Smooth muscle cell (in vitro differentiated cells): ENCODE results near the gene DGKB. TPM values are rescaled to one million over a fixed set of nuclear protein-coding genes. Genes with fewer than 3 reads are reported as not detected.

Source experiments
- DNase-seq: peaks from one replicate; lab custom pipeline; 2025; ENCODE audit not compliant: unreplicated experiment; lab: John Stamatoyannopoulos, UW
- H2AFZ ChIP-seq: fragments of 200-600 bp; sonication (generic); 2 replicates; pipeline ENCODE4 v1.6.0; 2016; ENCODE audit warnings: antibody characterized with exemption, low read depth, mild to moderate bottlenecking
- H3F3A ChIP-seq: fragments of 200-600 bp; sonication (generic); 2 replicates; pipeline ENCODE4 v1.6.0; 2017; ENCODE audit warnings: antibody characterized with exemption, low read depth
- H3K27ac ChIP-seq: fragments of 200-600 bp; sonication (generic); 2 replicates; pipeline ENCODE4 v1.5.1; 2016; ENCODE audit warnings: low read depth, mild to moderate bottlenecking
- H3K27me3 ChIP-seq: fragments of 200-600 bp; sonication (generic); 2 replicates; pipeline ENCODE4 v1.6.1; 2016; ENCODE audit warnings: low read depth, mild to moderate bottlenecking
- H3K36me3 ChIP-seq: fragments of 200-600 bp; sonication (generic); 2 replicates; pipeline ENCODE4 v1.5.1; 2016; ENCODE audit warnings: low read depth
- H3K4me1 ChIP-seq: fragments of 200-600 bp; sonication (generic); 2 replicates; pipeline ENCODE4 v1.5.1; 2016; ENCODE audit warnings: low read depth
- H3K4me2 ChIP-seq: fragments of 200-600 bp; sonication (generic); 2 replicates; pipeline ENCODE4 v1.6.0; 2016; ENCODE audit warnings: mild to moderate bottlenecking
- H3K4me3 ChIP-seq: fragments of 200-600 bp; sonication (generic); 2 replicates; pipeline ENCODE4 v1.5.1; 2016; ENCODE audit warnings: mild to moderate bottlenecking
- H3K79me2 ChIP-seq: fragments of 200-600 bp; sonication (generic); 2 replicates; pipeline ENCODE4 v1.6.0; 2016; ENCODE audit warnings: low read depth, mild to moderate bottlenecking
- H3K9ac ChIP-seq: fragments of 200-600 bp; sonication (generic); 2 replicates; pipeline ENCODE4 v1.6.0; 2016; ENCODE audit warnings: low read depth
- H3K9me3 ChIP-seq: fragments of 200-600 bp; sonication (generic); replicated peaks from 2 replicates; pipeline ENCODE4 v1.5.1; 2016; ENCODE audit warnings: low read depth
- H4K20me1 ChIP-seq: fragments of 200-600 bp; sonication (generic); 2 replicates; pipeline ENCODE4 v1.6.0; 2016; ENCODE audit warnings: low read depth
- WGBS: methylation state at CpG from one replicate; pipeline ENCODE4 v1.1.7; 2016; ENCODE audit warnings: low lambda C conversion rate; 5-methylcytosine and 5-hydroxymethylcytosine counted together
- polyA plus RNA-seq: library from polyadenylated mRNA; unstranded; fragments of >200 nt; fragmentation: Nextera tagmentation; extraction: Ambion mirVana; gene quantifications from 2 replicates; pipeline ENCODE4 v1.2.1, GENCODE V29; 2016
- total RNA-seq: library from RNA; depleted of rRNA; stranded (reverse); fragments of >200 nt; gene quantifications from 2 replicates; pipeline ENCODE4 v1.2.3, GENCODE V29; 2014
- TF ChIP-seq, protein P1 (sequence below): fragments of 200-600 bp; sonication (generic); IDR thresholded peaks from 2 replicates; pipeline ENCODE4 v1.5.1; 2017; ENCODE audit warnings: borderline replicate concordance, mild to moderate bottlenecking, antibody characterized with exemption; ENCODE audit not compliant: insufficient read depth, poor library complexity, severe bottlenecking

The DGKB gene
- total and polyA plus RNA-seq, 2 experiments from 2014 or later = not detected

DNA sequence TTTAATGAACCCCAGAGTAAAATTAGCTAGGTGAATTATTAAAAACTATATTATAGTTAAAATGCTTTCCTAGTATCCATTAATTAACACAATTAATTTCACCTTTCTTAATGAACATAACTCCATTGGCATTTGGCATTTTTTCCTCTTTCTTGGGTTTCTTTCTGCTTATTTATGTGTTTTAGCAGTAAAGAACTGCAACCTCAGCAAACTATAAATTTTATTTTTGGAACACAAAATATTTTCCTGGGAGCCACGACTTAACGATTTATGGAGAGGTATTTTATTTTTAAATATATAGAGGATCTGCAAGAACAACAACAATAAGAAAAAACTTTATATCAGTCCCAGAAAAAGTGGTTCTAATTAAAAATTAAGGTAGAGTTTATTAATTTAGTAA, 465.7 kb downstream of the DGKB start:
- H3K9ac ChIP-seq = no peak overlapping the region
- no peak for DNase-seq
- H2AFZ ChIP-seq = no peak overlapping the region
- peaks cover 29% of the 10 kb centered on the region for H3K4me1 ChIP-seq
- H3K27me3 ChIP-seq = no peaks in the 10 kb centered on the region
- H3K79me2 ChIP-seq = no peaks in the 10 kb centered on the region
- H3F3A ChIP-seq = no peaks in the 10 kb centered on the region
- H3K27ac ChIP-seq = no peak overlapping the region
- H4K20me1 ChIP-seq = no peaks in the 10 kb centered on the region
- 85% methylated on average over 2 of the region's 2 CpGs for WGBS
- no peaks in the 10 kb centered on the region for H3K9me3 ChIP-seq
- TF ChIP-seq, protein P1, sequence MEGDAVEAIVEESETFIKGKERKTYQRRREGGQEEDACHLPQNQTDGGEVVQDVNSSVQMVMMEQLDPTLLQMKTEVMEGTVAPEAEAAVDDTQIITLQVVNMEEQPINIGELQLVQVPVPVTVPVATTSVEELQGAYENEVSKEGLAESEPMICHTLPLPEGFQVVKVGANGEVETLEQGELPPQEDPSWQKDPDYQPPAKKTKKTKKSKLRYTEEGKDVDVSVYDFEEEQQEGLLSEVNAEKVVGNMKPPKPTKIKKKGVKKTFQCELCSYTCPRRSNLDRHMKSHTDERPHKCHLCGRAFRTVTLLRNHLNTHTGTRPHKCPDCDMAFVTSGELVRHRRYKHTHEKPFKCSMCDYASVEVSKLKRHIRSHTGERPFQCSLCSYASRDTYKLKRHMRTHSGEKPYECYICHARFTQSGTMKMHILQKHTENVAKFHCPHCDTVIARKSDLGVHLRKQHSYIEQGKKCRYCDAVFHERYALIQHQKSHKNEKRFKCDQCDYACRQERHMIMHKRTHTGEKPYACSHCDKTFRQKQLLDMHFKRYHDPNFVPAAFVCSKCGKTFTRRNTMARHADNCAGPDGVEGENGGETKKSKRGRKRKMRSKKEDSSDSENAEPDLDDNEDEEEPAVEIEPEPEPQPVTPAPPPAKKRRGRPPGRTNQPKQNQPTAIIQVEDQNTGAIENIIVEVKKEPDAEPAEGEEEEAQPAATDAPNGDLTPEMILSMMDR = no peak
- no peak overlapping the region for H3K4me3 ChIP-seq
- H3K4me2 ChIP-seq = no peak overlapping the region
- no peaks in the 10 kb centered on the region for H3K36me3 ChIP-seq

DNA sequence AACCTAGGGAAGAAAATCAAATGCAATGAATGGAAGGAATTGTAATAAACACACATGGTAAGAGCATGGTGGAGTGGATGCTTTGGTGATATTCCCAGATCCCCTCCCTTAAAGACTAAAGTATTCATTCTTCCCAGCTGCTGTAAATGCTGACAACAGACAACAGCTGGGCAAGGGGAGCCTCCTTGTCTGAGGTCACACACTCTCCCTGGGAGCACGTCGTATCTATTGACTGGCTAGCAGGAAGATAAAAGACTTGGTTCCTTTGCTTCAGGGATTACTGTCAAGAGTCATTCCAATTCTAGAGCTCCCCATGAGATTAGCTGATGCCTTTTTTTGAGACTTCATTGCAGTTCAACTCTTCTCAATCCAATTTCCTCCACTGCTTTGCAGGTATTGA, 469.6 kb downstream of the DGKB start:
- Histone ChIP-seq H3K27me3 (no peaks in the 10 kb centered on the region), H4K20me1 (no peaks in the 10 kb centered on the region), H3F3A (no peaks in the 10 kb centered on the region), H3K9me3 (no peaks in the 10 kb centered on the region), H3K9ac (no peak overlapping the region), H3K27ac (no peak overlapping the region), H3K4me3 (no peak overlapping the region), H3K4me2 (no peak overlapping the region), H2AFZ (no peak overlapping the region), H3K36me3 (no peaks in the 10 kb centered on the region), H3K79me2 (no peaks in the 10 kb centered on the region), H3K4me1 (peaks cover 36% of the 10 kb centered on the region)
- 31% methylated on average over 2 of the region's 2 CpGs for WGBS
- TF ChIP-seq, protein P1 = no peak
- DNase-seq = no peak

DNA sequence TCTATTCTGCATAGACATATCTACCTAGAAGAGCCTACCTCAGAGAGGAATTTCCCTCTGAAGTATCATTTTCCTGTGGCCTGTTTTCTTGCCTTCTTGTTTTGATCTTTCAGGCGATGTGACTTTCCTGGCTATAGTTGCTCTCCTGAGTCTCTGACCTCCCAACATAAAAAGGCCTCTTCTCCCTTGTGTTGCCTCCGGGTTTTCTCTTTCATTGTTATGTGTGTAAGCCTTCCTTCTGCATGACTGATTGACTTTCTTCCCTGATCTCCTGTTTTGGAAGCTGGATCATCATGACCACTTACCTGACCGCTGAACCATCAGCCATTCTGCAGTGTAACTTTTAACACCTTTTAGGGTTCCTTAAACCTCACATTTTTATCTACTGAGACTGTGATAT, 471.6 kb downstream of the DGKB start:
- Histone ChIP-seq H3K4me2 (no peak overlapping the region), H3K9ac (no peak overlapping the region), H3K9me3 (no peaks in the 10 kb centered on the region), H3K36me3 (no peaks in the 10 kb centered on the region), H3K27ac (no peak overlapping the region), H3F3A (no peaks in the 10 kb centered on the region), H3K79me2 (no peaks in the 10 kb centered on the region), H2AFZ (no peak overlapping the region), H3K4me3 (no peak overlapping the region), H3K27me3 (no peaks in the 10 kb centered on the region), H3K4me1 (peaks cover 31% of the 10 kb centered on the region), H4K20me1 (no peaks in the 10 kb centered on the region)
- TF ChIP-seq, protein P1 = no peak
- 86% methylated on average over 3 of the region's 3 CpGs for WGBS
- no peak for DNase-seq

DNA sequence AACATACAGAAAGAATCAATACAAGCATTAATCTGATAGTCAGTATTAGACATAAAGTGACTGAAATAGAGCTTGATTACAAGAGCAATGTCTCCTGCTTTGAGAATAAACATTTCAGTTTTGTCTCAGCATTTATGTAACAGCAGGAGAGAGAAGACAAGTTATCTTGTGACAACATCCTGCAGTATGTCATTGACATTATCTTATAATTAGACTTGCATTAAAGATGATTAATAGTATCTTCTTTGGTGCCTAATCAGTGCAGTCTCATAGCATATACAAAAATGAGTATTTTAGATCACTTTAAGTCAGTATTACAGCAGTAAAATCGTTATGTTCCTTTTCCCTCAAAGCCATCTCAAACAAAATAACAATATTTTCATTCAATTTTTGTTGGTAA, 477.0 kb downstream of the DGKB start:
- no peaks in the 10 kb centered on the region for H3K9me3 ChIP-seq
- H3K27ac ChIP-seq = no peak overlapping the region
- TF ChIP-seq, protein P1 = no peak
- no peak overlapping the region for H3K4me3 ChIP-seq
- no peak overlapping the region for H2AFZ ChIP-seq
- no peaks in the 10 kb centered on the region for H4K20me1 ChIP-seq
- WGBS = 61% methylated on average over 1 of the region's 1 CpG
- DNase-seq = no peak
- no peaks in the 10 kb centered on the region for H3F3A ChIP-seq
- H3K4me2 ChIP-seq = no peak overlapping the region
- no peaks in the 10 kb centered on the region for H3K36me3 ChIP-seq
- H3K4me1 ChIP-seq = peaks cover 3% of the 10 kb centered on the region
- H3K27me3 ChIP-seq = no peaks in the 10 kb centered on the region
- H3K79me2 ChIP-seq = no peaks in the 10 kb centered on the region
- no peak overlapping the region for H3K9ac ChIP-seq
